Neural progenitor cell (in vitro differentiated cells): ENCODE data around the gene CFAP69. TPM values are rescaled to one million over a fixed set of nuclear protein-coding genes. Genes with fewer than 3 reads are reported as not detected.
"Not testable (repeated sequence)": the region's sequence is repeated elsewhere in the genome, so short reads cannot be mapped to it uniquely, and the experiment has no call there.

Experiments
- DNase-seq: peaks from one replicate; pipeline ENCODE4 v3.0.0-alpha.2; 2016; ENCODE audit warnings: low spot score
- H2AFZ ChIP-seq: fragments of 200-600 bp; sonication (generic); replicated peaks from 2 replicates; pipeline ENCODE4 v1.6.1; 2016; ENCODE audit warnings: antibody characterized with exemption
- H3F3A ChIP-seq: fragments of 200-600 bp; sonication (generic); 2 replicates; pipeline ENCODE4 v1.6.1; 2016; ENCODE audit warnings: antibody characterized with exemption, low read depth
- H3K27ac ChIP-seq: fragments of 200-600 bp; sonication (generic); 2 replicates; pipeline ENCODE4 v1.5.1; 2016; ENCODE audit warnings: mild to moderate bottlenecking
- H3K27me3 ChIP-seq: fragments of 200-600 bp; sonication (generic); 2 replicates; pipeline ENCODE4 v1.6.1; 2016; ENCODE audit warnings: mild to moderate bottlenecking, moderate library complexity
- H3K36me3 ChIP-seq: fragments of 200-600 bp; sonication (generic); 2 replicates; pipeline ENCODE4 v1.5.1; 2016
- H3K4me1 ChIP-seq: fragments of 200-600 bp; sonication (generic); 2 replicates; pipeline ENCODE4 v1.6.1; 2016; ENCODE audit warnings: mixed run types
- H3K4me2 ChIP-seq: fragments of 200-600 bp; sonication (generic); 2 replicates; pipeline ENCODE4 v1.6.1; 2016
- H3K4me3 ChIP-seq: fragments of 200-600 bp; sonication (generic); 2 replicates; pipeline ENCODE4 v1.5.1; 2016
- H3K79me2 ChIP-seq: fragments of 200-600 bp; sonication (generic); 2 replicates; pipeline ENCODE4 v1.6.1; 2016; ENCODE audit warnings: low read depth
- H3K9ac ChIP-seq: fragments of 200-600 bp; sonication (generic); 2 replicates; pipeline ENCODE4 v1.6.1; 2016
- H3K9me3 ChIP-seq: fragments of 200-600 bp; sonication (generic); 2 replicates; pipeline ENCODE4 v1.5.1; 2016; ENCODE audit warnings: low read depth
- H4K20me1 ChIP-seq: fragments of 200-600 bp; sonication (generic); 2 replicates; pipeline ENCODE4 v1.6.1; 2016; ENCODE audit warnings: low read depth
- H3K27ac Mint-ChIP-seq: 3 replicates; pipeline ENCODE4 v1.8.0; 2021; ENCODE audit warnings: mixed read lengths
- H3K27me3 Mint-ChIP-seq: 2 replicates; pipeline ENCODE4 v1.8.0; 2022; ENCODE audit warnings: low read depth, mild to moderate bottlenecking, inconsistent platforms, moderate library complexity, mixed read lengths; ENCODE audit not compliant: insufficient read depth
- H3K36me3 Mint-ChIP-seq: 3 replicates; pipeline ENCODE4 v1.8.0; 2021; ENCODE audit warnings: mixed read lengths
- H3K4me1 Mint-ChIP-seq: 3 replicates; pipeline ENCODE4 v1.8.0; 2021; ENCODE audit warnings: mixed read lengths
- H3K4me3 Mint-ChIP-seq: 3 replicates; pipeline ENCODE4 v1.8.0; 2021; ENCODE audit warnings: mild to moderate bottlenecking, moderate library complexity, mixed read lengths
- H3K9me3 Mint-ChIP-seq: 3 replicates; pipeline ENCODE4 v1.8.0; 2020; ENCODE audit warnings: mixed read lengths
- CTCF ChIP-seq: fragments of 200-600 bp; sonication (generic); IDR thresholded peaks from 2 replicates; pipeline ENCODE4 v1.5.1; 2017; ENCODE audit warnings: antibody characterized with exemption, mild to moderate bottlenecking
- EZH2 ChIP-seq: fragments of 200-600 bp; sonication (generic); IDR thresholded peaks from 2 replicates; pipeline ENCODE4 v1.6.1; 2017; ENCODE audit warnings: antibody characterized with exemption, mild to moderate bottlenecking, moderate library complexity
- EZH2phosphoT487 ChIP-seq: fragments of 200-600 bp; sonication (generic); IDR thresholded peaks from 2 replicates; pipeline ENCODE4 v1.6.1; 2017; ENCODE audit warnings: antibody characterized with exemption
- small RNA-seq: library from RNA; depleted of rRNA; stranded (forward); fragments of <200 nt; gene quantifications from one replicate; pipeline ENCODE3, GENCODE V24; 2015
- total RNA-seq: library from RNA; depleted of rRNA; stranded (reverse); fragments of >200 nt; gene quantifications from 2 replicates; pipeline ENCODE4 v1.2.3, GENCODE V29; 2015; ENCODE audit warnings: low replicate concordance

The CFAP69 gene
- total RNA-seq, 1 donor from 2014 or later = 4.8 TPM

GRCh38 chr7:90347759-90348158 is 102.8 kb downstream of the CFAP69 start:
- peaks cover 14% of the 10 kb centered on the region for H3K4me1 Mint-ChIP-seq

GRCh38 chr7:90349305-90349704 is 104.3 kb downstream of the CFAP69 start:
- Histone ChIP-seq H3K9ac (no peak overlapping the region), H3F3A (peaks cover 6% of the 10 kb centered on the region), H2AFZ (no peak overlapping the region), H3K36me3 (no peaks in the 10 kb centered on the region), H3K79me2 (peaks cover 59% of the 10 kb centered on the region), H3K4me2 (no peak overlapping the region), H3K9me3 (no peaks in the 10 kb centered on the region), H4K20me1 (no peaks in the 10 kb centered on the region), H3K4me1 (no peaks in the 10 kb centered on the region), H3K27me3 (no peaks in the 10 kb centered on the region), H3K27ac (no peak overlapping the region), H3K4me3 (no peak overlapping the region)
- no peak overlapping the region for H3K27ac Mint-ChIP-seq
- no peaks in the 10 kb centered on the region for H3K27me3 Mint-ChIP-seq
- H3K4me3 Mint-ChIP-seq = no peak overlapping the region
- H3K4me1 Mint-ChIP-seq = peaks cover 14% of the 10 kb centered on the region
- no peaks in the 10 kb centered on the region for H3K9me3 Mint-ChIP-seq
- DNase-seq = no peak
- peaks cover 3% of the 10 kb centered on the region for H3K36me3 Mint-ChIP-seq
- TF ChIP-seq CTCF (no peak), EZH2phosphoT487 (no peak), EZH2 (no peak)

More at GRCh38 chr7:90347759-90348158, 102.8 kb downstream of the CFAP69 start:
- Mint-ChIP-seq H3K27ac (no peak overlapping the region), H3K4me3 (peak overlapping the region; percentile 96), H3K27me3 (no peaks in the 10 kb centered on the region), H3K36me3 (no peaks in the 10 kb centered on the region), H3K9me3 (no peaks in the 10 kb centered on the region)
- Histone ChIP-seq H3K4me1 (no peaks in the 10 kb centered on the region), H3K27ac (no peak overlapping the region), H3K36me3 (no peaks in the 10 kb centered on the region), H3K79me2 (peaks cover 55% of the 10 kb centered on the region), H3K9ac (peak overlapping the region; percentile 84), H4K20me1 (no peaks in the 10 kb centered on the region), H3K27me3 (no peaks in the 10 kb centered on the region), H3F3A (peaks cover 6% of the 10 kb centered on the region), H3K4me2 (peak overlapping the region; percentile 85), H3K4me3 (peak overlapping the region; percentile 77), H2AFZ (no peak overlapping the region), H3K9me3 (no peaks in the 10 kb centered on the region)
- TF ChIP-seq EZH2 (no peak), CTCF (no peak)
- DNase-seq = no peak

GRCh38 chr7:90350032-90350431 is 105.1 kb downstream of the CFAP69 start:
- not testable (repeated sequence) for H3K4me3 Mint-ChIP-seq, H3K4me3 ChIP-seq, H2AFZ ChIP-seq, H3K36me3 Mint-ChIP-seq, H4K20me1 ChIP-seq, DNase-seq, H3K36me3 ChIP-seq, H3K9me3 ChIP-seq, H3K27me3 Mint-ChIP-seq, H3K27ac Mint-ChIP-seq, H3K9me3 Mint-ChIP-seq, H3F3A ChIP-seq, H3K4me1 ChIP-seq, H3K27me3 ChIP-seq, H3K9ac ChIP-seq, H3K27ac ChIP-seq, H3K4me2 ChIP-seq
- H3K79me2 ChIP-seq = peaks cover 59% of the 10 kb centered on the region
- H3K4me1 Mint-ChIP-seq = peaks cover 13% of the 10 kb centered on the region

GRCh38 chr7:90351987-90352386 is 107.0 kb downstream of the CFAP69 start:
- Histone ChIP-seq H3K36me3 (peaks cover 10% of the 10 kb centered on the region), H3K9me3 (no peaks in the 10 kb centered on the region), H3K27me3 (no peaks in the 10 kb centered on the region), H3K4me2 (no peak overlapping the region), H3K4me1 (no peaks in the 10 kb centered on the region), H3K9ac (no peak overlapping the region), H2AFZ (no peak overlapping the region), H3K79me2 (peaks cover 56% of the 10 kb centered on the region), H3F3A (no peaks in the 10 kb centered on the region), H3K4me3 (no peak overlapping the region), H3K27ac (no peak overlapping the region), H4K20me1 (no peaks in the 10 kb centered on the region)
- Mint-ChIP-seq H3K9me3 (peaks cover 2% of the 10 kb centered on the region), H3K36me3 (peaks cover 11% of the 10 kb centered on the region), H3K4me3 (no peak overlapping the region), H3K27me3 (no peaks in the 10 kb centered on the region), H3K4me1 (peaks cover 4% of the 10 kb centered on the region), H3K27ac (no peak overlapping the region)
- no peak for DNase-seq
- TF ChIP-seq EZH2 = no peak
- no peak for TF ChIP-seq EZH2phosphoT487
- no peak for TF ChIP-seq CTCF

Small RNA genes lying within 50 kb of the gene (small RNA-seq; reads per million reads assigned to genes)
- gene RF00019 = not detected

Other genes starting within 250 kb of the CFAP69 start
- gene STEAP1, start 90.7 kb upstream of the CFAP69 start, total RNA-seq = 1.5 and 2.3 TPM in 2 replicates
- gene STEAP2, start 33.4 kb upstream of the CFAP69 start, total RNA-seq = 3.0 and 3.6 TPM in 2 replicates
- gene FAM237B, start 76.1 kb downstream of the CFAP69 start, total RNA-seq = not detected in 2 replicates
- gene GTPBP10, start 101.5 kb downstream of the CFAP69 start, total RNA-seq = 14.5 and 29.9 TPM in 2 replicates
- 64.9 and 87.3 TPM in 2 replicates for gene CLDN12, start 158.3 kb downstream of the CFAP69 start, total RNA-seq
- not detected in 2 replicates for gene PTTG1IP2, start 224.5 kb downstream of the CFAP69 start, total RNA-seq